Stimulated activated CD4-positive, alpha-beta T cell treated with anti-CD3 and anti-CD28 coated beads, Interleukin-15, amount 100 ng/mL, for 24 hours (primary cell): ENCODE data around the gene TEX264.
A peak's percentile ranks its signal among the peaks of the same experiment; 100 is the strongest.
"Not testable (repeated sequence)": the region's sequence is repeated elsewhere in the genome, so short reads cannot be mapped to it uniquely, and the experiment has no call there.

Experiments used
- DNase-seq: peaks from one replicate; pipeline ENCODE4 v3.0.0-alpha.2; 2020

Gene TEX264

DNA sequence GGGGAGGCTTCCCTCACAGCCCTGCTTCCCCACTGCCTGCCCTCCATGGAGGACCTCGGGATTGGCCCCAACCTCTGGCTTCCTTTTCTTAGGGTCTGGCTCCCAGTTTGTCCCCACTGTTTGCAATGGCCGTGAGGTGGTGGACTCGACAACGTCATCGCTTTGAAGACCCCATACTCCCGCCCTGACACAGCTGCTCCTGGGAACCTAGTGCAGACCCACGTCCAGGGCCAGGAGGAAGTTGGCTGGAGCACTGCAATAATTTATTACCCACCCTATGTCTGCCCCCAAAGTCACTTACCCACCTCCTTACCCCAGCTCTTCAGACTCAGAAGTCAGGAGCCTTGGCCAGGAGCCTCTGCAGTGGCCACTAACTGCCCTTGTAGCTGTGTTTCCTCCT, 46.9 kb downstream of the TEX264 start:
- DNase-seq: no peak

GRCh38 chr3:51718547-51719409, 47.7 kb downstream of the TEX264 start:
- peak; percentile 85 for DNase-seq

GRCh38 chr3:51719410-51720025, 48.5 kb downstream of the TEX264 start:
- no peak for DNase-seq

DNA sequence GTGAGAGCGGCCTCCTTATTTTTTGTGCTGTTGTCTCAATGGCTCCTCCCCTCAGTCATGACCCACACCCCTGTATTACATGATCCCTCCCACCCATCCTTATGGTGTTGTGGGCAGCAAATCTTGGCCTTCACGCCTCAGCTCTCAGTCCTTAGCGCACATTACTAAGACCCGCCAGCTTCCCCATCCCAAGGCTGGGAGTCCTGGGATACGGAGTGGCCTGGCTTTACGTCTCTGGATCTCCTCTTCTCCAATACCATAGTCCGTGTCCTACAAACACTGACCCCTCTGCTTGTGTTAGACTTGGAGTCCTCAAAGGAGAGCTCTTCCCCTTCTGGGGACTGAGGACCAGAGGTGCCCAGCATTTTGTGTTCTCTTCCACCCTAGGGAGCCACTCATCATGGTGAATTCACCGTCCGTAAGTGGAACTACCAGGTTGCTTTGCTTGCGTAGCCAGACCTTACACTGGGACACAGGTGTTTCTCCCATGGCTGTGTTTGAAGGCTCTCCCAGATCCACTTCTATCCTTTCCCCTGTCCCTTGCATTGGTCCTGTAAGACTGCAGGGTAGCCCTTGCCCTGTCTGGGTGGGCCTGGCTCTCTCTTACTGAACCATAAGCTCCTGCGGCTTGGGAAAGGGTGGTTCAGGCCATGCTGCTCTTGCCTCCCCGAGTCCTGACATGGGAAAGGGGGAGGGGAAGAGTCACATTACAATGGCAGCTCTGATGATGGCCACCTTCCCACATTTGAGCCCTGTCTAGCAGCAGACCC, 49.4 kb downstream of the TEX264 start:
- no peak for DNase-seq

DNA sequence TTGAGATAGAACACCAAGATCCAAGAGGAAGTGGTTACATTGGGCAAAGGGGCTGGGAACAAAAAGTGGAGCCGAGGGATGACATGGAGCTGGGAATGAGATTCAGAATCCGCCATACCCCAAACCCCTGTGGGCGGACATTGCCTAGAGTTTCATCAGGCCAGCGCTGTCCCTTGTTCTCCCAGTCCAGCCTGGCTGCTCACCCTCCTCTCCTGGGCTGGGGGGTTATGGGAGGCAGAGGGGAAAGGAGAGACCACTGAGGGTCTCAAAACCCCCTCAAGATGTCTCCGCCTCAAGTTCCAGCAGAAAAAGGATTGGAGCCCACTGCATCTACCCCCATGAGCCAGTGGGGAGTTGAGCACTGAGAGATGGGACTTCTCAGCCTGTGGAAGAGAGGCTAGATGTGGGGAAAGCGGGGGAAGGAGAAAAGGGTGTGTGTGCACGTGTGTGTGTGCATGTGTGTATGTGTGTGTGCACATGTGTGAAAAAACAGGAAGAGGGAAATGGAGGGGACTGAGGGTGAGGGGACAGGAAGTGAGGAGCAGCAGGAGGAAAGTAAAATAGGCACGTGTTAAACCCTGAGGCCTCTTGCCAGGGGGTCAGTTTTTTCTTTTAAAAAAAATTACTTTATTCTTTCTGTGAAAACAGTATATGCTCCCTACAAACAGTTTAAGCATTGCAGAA, 50.2 kb downstream of the TEX264 start:
- DNase-seq: no peak

DNA sequence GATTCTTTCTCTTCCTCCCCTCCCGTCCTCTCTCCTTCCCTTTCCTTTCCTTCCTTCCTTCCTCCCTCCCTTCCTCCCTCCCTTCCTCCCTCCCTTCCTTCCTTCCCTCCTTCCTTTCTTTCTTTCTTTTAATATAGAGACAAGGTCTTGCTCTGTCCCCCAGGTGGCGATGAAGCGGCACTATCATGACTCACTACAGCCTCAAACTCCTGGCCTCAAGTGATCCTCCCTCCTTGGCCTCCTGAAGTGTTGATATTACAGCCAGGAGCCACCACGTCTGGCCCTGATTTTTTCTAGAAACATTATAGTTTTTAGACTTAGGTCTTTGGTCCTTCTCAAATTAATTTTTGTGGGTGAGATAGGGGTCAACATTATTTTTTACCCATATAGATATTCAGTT, 51.3 kb downstream of the TEX264 start:
- peak; percentile 49 for DNase-seq

GRCh38 chr3:51727500-51727899, 56.4 kb downstream of the TEX264 start:
- no peak for DNase-seq

DNA sequence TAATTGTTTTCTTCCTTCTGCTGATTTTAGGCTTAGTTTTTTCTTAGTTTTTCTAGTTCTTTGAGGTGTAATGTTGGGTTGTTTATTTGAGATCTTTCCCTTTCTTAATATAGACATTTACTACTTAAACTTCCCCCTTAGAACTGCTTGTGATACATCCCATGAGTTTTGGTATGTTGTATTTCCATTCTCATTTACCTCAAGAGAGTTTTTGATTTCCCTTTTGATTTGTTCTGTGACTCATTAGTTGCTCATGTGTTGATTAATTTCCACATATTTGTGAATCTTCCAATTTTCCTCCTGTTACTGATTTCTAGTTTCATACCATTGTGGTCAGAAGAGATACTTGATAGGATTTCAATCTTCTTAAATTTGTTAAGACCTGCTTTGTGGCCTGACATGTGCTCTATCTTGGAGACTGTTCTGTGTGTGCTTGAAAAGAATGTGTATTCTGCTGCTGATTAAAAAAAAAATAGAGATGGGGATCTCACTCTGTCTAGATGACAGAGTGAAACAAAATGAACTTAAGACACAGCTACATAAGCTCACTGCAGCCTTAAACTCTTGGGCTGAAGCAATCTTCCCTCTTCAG, 58.1 kb downstream of the TEX264 start:
- no peak for DNase-seq

DNA sequence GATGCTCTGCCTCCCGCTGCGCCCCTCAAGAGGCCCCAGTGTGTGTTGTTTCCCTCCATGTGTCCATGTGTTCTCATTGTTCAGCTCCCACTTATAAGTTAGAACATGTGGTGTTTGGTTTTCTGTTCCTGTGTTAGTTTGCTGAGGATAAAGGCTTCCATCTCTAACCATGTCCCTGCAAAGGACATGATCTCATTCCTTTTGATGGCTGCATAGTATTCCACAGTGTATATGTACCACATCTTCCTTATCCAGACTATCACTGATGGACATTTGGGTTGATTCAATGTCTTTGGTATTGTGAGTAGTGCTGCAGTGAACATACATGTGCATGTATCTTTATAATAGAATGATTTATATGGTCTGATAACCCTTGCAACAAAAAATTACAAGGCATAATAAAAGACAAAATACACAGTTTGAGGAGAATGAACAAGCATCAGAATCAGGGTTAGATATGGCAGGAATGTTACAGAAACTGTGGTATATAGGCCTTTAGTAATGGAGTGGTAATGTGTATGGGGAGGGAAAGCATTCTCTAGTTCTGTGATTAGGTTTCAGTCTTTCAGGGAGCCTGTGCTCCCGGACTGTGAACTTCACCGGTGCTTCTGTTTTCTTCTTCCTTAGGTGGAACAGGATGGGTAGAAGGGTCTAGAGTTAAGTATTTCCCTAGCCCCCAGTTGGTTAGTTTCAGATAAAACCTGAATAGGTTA, 63.0 kb downstream of the TEX264 start:
- DNase-seq: no peak

DNA sequence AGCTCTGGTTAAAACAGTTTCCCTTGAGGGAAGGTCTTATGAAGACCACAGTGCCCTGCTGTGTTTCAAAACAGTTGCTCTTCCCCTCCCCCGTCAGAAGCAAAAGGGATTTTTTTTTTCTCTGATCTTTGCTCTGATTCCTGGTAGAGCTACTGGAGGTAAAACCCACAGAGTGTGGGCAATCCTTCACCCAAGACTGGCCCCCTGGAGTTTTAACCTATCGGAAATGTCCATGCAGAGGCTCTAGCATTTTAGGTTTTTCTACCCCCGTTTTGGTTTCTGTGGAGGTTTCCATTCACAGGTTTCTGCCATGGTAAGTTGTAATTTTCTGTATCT, 63.5 kb downstream of the TEX264 start:
- DNase-seq: peak; percentile 39

- no peak for DNase-seq
Measured at GRCh38 chr3:51735039-51735438, 64.0 kb downstream of the TEX264 start.

DNA sequence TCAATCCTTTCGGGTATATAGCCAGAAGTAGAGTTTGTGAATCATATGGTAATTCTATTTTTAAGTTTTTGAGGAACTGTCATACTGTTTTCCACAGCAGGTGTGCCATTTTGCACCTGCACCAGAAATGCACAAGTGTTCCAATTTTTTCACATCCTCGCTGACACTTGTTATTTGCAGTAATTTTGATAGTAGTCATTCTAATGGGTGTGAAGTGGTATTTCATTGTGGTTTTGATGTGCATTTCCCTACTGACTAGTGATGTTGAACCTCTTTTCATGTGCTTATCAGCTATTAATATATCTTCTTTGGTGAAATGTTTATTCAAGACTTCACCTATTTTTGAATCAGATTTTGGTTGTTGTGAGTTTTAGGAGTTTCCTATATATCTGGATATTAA, 64.9 kb downstream of the TEX264 start:
- DNase-seq: no peak

DNA sequence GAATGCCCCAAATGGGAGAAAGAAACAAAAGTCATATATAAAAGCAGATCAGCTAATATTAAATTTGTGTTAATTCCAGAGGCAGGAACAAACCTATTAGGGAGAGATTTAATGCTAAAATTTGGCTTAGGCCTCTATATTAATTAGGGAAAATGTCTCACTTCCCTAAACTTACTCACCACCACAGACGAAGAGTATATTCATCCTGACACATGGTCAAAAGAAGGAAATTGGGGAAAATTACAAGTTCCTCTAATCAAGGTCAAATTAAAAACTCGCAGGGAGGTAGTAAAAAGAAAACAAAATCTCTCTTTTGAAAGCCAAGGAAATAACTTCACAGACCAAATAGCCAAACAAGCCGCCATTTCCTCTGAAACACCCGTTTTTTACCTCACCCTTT, 68.1 kb downstream of the TEX264 start:
- DNase-seq: no peak

DNA sequence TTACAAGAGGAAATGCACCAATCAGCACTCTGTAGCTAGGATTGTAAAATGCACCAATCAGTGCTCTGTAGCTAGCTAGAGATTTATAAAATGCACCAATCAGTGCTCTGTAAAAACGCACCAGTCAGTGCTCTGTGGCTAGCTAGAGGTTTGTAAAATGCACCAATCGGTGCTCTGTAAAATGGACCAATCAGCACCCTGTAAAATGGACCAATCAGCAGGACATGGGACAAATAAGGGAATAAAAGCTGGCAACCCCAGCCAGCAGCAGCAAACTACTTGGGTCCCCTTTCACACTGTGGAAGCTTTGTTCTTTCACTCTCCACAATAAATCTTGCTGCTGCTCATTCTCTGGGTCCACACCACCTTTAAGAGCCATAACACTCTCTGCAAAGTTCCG, 71.3 kb downstream of the TEX264 start:
- DNase-seq: not testable (repeated sequence)

GRCh38 chr3:51742978-51743377, 71.9 kb downstream of the TEX264 start:
- DNase-seq: not testable (repeated sequence)

GRCh38 chr3:51747840-51748239, 76.8 kb downstream of the TEX264 start:
- no peak for DNase-seq

- no peak for DNase-seq
Measured at GRCh38 chr3:51748327-51748726, 77.3 kb downstream of the TEX264 start.

DNA sequence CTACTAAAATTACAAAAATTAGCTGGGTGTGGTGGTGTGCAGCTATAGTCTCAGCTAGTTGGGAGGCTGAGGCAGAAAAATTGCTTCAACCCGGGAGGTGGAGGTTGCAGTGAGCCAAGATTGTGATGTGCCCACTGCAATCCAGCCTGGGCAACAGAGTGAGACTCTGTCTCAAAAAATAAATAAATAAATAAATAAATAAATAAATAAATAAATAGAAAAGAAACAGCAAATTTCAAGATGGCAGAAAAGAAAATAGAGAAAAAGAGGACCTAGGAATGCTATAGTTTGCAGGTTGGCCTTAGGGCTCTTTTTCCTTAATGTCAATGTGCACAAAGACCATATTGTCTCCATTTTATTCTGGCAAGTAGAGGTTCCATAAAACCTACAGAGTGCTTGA, 79.8 kb downstream of the TEX264 start:
- DNase-seq: no peak

DNA sequence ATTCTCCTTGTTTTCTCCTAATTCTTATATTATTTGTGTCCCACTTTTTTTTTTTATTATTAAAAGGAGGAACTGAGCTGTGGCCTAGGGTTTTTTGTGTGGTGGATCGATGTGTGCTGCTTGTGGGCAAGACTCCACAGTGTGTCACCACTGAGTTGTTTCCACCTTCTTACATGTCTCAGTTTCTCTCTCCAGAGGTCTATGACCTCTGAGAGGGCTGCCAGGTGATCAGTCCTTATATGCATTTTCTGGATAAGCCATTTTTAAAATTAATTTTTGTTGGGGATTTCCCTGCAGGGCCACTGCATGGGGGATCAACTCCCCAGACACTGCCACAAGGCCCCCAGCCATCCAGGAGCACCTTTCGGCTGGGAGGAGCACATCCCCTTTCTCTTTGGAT, 80.2 kb downstream of the TEX264 start:
- no peak for DNase-seq
